Measurements from ENCODE around the gene GIGYF1.

- TF ChIP-seq CTCF (conservative IDR thresholded peaks at IDR 0.05; ENCODE audit: low read depth, low read length), result no peak
- no peak for TF ChIP-seq EZH2 (IDR thresholded peaks at IDR 0.05; ENCODE audit: borderline replicate concordance, low read depth, low read length, poor library complexity, severe bottlenecking)
These were observed 17.3 kb upstream of the GIGYF1 start for GRCh38 chr7:100711369-100711768.
